HepG2 (cell line): ENCODE measurements around the gene ZKSCAN4. TPM values are rescaled to one million over a fixed set of nuclear protein-coding genes. Genes with fewer than 3 reads are reported as not detected.
A peak's percentile ranks its signal among the peaks of the same experiment; 100 is the strongest.

ENCODE experiments used
- ARID2 ChIP-seq: sonication (generic); formaldehyde crosslinking; IDR thresholded peaks from 2 replicates; pipeline ENCODE4 v1.8.1; 2022; ENCODE audit warnings: mild to moderate bottlenecking, missing genetic modification reagents, borderline replicate concordance
- ARID4A ChIP-seq: sonication (generic); formaldehyde crosslinking; IDR thresholded peaks from 2 replicates; pipeline ENCODE4 v1.5.0; 2020; ENCODE audit warnings: mild to moderate bottlenecking, missing genetic modification reagents, borderline replicate concordance
- PCBP2 ChIP-seq: fragments of 200-400 bp; formaldehyde crosslinking; optimal IDR thresholded peaks from 2 replicates; pipeline ENCODE3; 2018; ENCODE audit warnings: low read length, low read depth; ENCODE audit not compliant: poor library complexity, severe bottlenecking
- RXRB ChIP-seq: IDR thresholded peaks from 2 replicates; pipeline ENCODE4 v1.6.1; 2016; ENCODE audit warnings: borderline replicate concordance, missing genetic modification reagents, missing compliant biosample characterization
- SMAD1 ChIP-seq: sonication (generic); formaldehyde crosslinking; IDR thresholded peaks from 2 replicates; pipeline ENCODE4 v1.4.0; 2020; ENCODE audit warnings: missing genetic modification reagents, low read depth, mild to moderate bottlenecking, borderline replicate concordance
- TRIM24 ChIP-seq: sonication (generic); formaldehyde crosslinking; IDR thresholded peaks from 2 replicates; pipeline ENCODE4 v1.8.0; 2022; ENCODE audit warnings: mild to moderate bottlenecking, missing genetic modification reagents
- ZNF256 ChIP-seq: sonication (generic); formaldehyde crosslinking; conservative IDR thresholded peaks from 2 replicates; pipeline ENCODE4 v1.4.0; 2020; ENCODE audit warnings: missing genetic modification reagents
- ZNF550 ChIP-seq: sonication (generic); formaldehyde crosslinking; IDR thresholded peaks from 2 replicates; pipeline ENCODE4 v1.4.0; 2020; ENCODE audit warnings: mild to moderate bottlenecking, missing genetic modification reagents, borderline replicate concordance
- ZNF557 ChIP-seq: sonication (generic); formaldehyde crosslinking; IDR thresholded peaks from 2 replicates; pipeline ENCODE4 v1.4.0; 2020; ENCODE audit warnings: missing genetic modification reagents
- ZNF776 ChIP-seq: sonication (generic); formaldehyde crosslinking; IDR thresholded peaks from 2 replicates; pipeline ENCODE4 v1.4.0; 2020; ENCODE audit warnings: mild to moderate bottlenecking, missing genetic modification reagents
- polyA plus RNA-seq, 8 experiments: library from polyadenylated mRNA; depleted of rRNA in 3 of 8; stranded (reverse) in 7 of 8; unstranded in 1 of 8; fragments of >200 nt; fragmentation: Illumina TruSeq in 4 of 8; extraction: Trizol in 4 of 8; gene quantifications; 2 replicates each; pipeline versions ENCODE4 v1.2.1 to v1.2.3, GENCODE V29; 2011 to 2016; ENCODE audit warnings: low read depth in 4 of 8, missing spikeins in 1 of 8, mixed read lengths in 1 of 8; ENCODE audit not compliant: insufficient read depth in 1 of 8
- total RNA-seq, 5 experiments: library from RNA; depleted of rRNA; stranded (reverse); fragments of >200 nt; fragmentation: Illumina TruSeq; extraction: Trizol; gene quantifications; 2 replicates each; pipeline ENCODE4 v1.2.3, GENCODE V29; 2016; ENCODE audit warnings: low read depth in 1 of 5
- TF ChIP-seq, protein P1 (sequence below): fragments of 450-650 bp; IDR thresholded peaks from 2 replicates; pipeline ENCODE4 v1.6.1; 2016
- TF ChIP-seq, protein P2 (sequence below): fragments of 450-650 bp; IDR thresholded peaks from 2 replicates; pipeline ENCODE4 v1.6.1; 2017
- TF ChIP-seq, protein P3 (sequence below): sonication (generic); formaldehyde crosslinking; IDR thresholded peaks from 2 replicates; pipeline ENCODE4 v1.8.0; 2022; ENCODE audit warnings: mild to moderate bottlenecking, missing genetic modification reagents, moderate library complexity
- TF ChIP-seq, protein P4 (sequence below): IDR thresholded peaks from 2 replicates; pipeline ENCODE4 v1.6.1; 2016; ENCODE audit warnings: low read depth
- TF ChIP-seq, protein P5 (sequence below): sonication (generic); formaldehyde crosslinking; IDR thresholded peaks from 2 replicates; pipeline ENCODE4 v1.4.0; 2020; ENCODE audit warnings: mild to moderate bottlenecking, missing genetic modification reagents

ZKSCAN4 gene
- total and polyA plus RNA-seq, 2 of the 13 experiments (the other 11 are each of a cell fraction or from before 2014, with no cell fraction given) = 2.9 to 7.8 TPM

GRCh38 chr6:28252009-28252975 lies at the start of gene ZKSCAN4 (continued):
- TF ChIP-seq, protein P1, sequence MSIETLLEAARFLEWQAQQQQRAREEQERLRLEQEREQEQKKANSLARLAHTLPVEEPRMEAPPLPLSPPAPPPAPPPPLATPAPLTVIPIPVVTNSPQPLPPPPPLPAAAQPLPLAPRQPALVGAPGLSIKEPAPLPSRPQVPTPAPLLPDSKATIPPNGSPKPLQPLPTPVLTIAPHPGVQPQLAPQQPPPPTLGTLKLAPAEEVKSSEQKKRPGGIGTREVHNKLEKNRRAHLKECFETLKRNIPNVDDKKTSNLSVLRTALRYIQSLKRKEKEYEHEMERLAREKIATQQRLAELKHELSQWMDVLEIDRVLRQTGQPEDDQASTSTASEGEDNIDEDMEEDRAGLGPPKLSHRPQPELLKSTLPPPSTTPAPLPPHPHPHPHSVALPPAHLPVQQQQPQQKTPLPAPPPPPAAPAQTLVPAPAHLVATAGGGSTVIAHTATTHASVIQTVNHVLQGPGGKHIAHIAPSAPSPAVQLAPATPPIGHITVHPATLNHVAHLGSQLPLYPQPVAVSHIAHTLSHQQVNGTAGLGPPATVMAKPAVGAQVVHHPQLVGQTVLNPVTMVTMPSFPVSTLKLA = no peak
- TF ChIP-seq ZNF776 (CRISPR knock-in tag) (no peak), ZNF557 (CRISPR knock-in tag) (no peak), PCBP2 (no peak), ZNF256 (CRISPR knock-in tag) (0 out of 2 replicates have a peak, but pooled peaks have one; percentile 17), SMAD1 (CRISPR knock-in tag) (peak; percentile 87; the same call in 1 of the 2 replicates), ARID2 (CRISPR knock-in tag) (peak; percentile 24; the same call in 1 of the 2 replicates), ZNF550 (0 out of 2 replicates have a peak, but pooled peaks have one; percentile 65), RXRB (peak; percentile 73; the same call in 1 of the 2 replicates), ARID4A (CRISPR knock-in tag) (peak; percentile 95), TRIM24 (no peak)
- TF ChIP-seq, protein P2, sequence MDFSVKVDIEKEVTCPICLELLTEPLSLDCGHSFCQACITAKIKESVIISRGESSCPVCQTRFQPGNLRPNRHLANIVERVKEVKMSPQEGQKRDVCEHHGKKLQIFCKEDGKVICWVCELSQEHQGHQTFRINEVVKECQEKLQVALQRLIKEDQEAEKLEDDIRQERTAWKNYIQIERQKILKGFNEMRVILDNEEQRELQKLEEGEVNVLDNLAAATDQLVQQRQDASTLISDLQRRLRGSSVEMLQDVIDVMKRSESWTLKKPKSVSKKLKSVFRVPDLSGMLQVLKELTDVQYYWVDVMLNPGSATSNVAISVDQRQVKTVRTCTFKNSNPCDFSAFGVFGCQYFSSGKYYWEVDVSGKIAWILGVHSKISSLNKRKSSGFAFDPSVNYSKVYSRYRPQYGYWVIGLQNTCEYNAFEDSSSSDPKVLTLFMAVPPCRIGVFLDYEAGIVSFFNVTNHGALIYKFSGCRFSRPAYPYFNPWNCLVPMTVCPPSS = no peak
- TF ChIP-seq, protein P3, sequence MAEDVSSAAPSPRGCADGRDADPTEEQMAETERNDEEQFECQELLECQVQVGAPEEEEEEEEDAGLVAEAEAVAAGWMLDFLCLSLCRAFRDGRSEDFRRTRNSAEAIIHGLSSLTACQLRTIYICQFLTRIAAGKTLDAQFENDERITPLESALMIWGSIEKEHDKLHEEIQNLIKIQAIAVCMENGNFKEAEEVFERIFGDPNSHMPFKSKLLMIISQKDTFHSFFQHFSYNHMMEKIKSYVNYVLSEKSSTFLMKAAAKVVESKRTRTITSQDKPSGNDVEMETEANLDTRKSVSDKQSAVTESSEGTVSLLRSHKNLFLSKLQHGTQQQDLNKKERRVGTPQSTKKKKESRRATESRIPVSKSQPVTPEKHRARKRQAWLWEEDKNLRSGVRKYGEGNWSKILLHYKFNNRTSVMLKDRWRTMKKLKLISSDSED (CRISPR knock-in tag) = no peak
- TF ChIP-seq, protein P4, sequence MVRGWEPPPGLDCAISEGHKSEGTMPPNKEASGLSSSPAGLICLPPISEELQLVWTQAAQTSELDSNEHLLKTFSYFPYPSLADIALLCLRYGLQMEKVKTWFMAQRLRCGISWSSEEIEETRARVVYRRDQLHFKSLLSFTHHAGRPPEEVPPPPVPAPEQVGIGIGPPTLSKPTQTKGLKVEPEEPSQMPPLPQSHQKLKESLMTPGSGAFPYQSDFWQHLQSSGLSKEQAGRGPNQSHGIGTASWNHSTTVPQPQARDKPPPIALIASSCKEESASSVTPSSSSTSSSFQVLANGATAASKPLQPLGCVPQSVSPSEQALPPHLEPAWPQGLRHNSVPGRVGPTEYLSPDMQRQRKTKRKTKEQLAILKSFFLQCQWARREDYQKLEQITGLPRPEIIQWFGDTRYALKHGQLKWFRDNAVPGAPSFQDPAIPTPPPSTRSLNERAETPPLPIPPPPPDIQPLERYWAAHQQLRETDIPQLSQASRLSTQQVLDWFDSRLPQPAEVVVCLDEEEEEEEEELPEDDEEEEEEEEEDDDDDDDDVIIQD = peak; percentile 41; the same call in 1 of the 2 replicates
- TF ChIP-seq, protein P5, sequence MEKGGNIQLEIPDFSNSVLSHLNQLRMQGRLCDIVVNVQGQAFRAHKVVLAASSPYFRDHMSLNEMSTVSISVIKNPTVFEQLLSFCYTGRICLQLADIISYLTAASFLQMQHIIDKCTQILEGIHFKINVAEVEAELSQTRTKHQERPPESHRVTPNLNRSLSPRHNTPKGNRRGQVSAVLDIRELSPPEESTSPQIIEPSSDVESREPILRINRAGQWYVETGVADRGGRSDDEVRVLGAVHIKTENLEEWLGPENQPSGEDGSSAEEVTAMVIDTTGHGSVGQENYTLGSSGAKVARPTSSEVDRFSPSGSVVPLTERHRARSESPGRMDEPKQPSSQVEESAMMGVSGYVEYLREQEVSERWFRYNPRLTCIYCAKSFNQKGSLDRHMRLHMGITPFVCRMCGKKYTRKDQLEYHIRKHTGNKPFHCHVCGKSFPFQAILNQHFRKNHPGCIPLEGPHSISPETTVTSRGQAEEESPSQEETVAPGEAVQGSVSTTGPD (CRISPR knock-in tag) = no peak
